ENCODE measurements around the gene HDAC10.

HDAC10 gene

DNA sequence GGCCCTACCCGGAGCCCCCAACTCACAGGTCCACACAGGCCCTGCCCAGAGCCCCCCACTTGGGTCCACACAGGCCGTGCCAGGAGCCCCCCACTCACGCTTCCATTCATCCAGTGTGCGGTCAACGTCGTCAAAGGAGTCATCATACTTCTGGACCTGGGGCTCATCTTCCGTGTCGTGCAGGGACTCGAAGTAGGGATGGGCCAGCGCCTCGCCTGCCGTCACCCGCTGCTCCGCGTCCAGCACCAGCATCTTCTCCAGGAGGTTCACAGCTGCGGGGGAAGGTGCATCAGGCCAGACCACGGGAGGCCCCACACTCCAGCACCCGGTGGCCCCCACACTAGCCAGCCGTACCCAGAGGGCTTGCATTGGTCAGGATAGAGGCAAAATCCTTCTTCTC, 4.0 kb upstream of the HDAC10 start:
- DNase-seq: no peak

DNA sequence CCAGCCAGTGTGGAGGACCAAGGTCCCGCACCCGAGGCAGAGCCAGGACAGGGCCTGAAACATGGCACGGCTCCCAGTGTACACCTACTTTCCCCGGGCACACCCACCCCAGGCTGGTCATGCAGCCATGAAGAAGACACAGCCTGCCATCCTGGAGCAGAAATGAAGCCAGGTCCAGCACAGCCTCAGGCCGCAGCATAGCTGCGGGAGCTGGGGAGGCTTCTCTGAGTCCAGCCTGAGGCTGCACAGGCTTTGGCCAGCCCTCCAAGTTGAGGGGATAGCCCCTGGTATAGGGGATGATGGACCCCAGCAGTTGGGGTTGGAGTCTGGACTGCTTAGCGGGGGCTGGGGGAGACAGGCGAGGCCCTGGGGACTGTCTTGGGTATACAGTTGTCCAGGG, 2.9 kb upstream of the HDAC10 start:
- DNase-seq: no peak

DNA sequence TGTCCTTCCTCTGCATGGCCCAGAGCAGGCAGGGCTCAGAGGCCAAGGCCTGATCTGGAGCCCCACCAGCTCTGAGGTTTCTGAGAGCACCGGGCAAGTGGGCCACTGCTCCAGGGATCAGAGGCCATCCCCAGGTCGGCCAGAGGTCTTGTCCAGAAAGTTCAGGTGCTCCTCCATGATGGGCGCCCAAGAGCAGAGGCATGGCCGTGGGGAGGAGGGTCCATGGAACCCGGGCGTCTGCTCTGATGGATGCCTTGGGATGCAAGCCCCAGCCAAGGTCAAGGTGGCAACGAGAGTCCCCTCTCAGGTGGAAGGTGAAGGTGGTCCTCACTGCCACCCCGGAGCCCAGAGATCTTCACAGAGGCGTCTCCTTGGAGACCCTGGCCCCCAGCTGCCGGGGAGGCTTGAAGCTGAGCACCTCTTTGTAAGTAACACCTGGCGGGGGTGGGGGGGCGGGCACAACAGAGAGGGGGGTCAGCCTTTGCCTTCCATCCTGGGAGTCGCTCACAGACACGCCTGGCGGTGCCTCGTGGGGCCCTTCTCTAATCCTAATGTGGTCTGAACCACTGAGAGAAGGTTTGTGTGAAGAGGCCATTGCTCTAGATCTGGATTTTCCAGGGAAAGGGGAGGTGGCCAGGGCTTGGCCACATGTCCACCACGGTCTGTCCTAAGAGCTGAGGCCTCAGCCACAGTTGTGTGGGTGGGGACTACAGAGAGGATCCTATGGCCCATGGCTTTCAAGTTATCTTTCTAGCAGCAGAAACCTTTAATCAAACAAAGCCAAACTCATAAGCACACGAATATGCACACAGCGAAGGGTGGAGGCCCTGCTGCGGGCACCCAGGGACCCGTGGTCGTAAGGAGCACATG, 2.2 kb upstream of the HDAC10 start:
- no peak for DNase-seq

DNA sequence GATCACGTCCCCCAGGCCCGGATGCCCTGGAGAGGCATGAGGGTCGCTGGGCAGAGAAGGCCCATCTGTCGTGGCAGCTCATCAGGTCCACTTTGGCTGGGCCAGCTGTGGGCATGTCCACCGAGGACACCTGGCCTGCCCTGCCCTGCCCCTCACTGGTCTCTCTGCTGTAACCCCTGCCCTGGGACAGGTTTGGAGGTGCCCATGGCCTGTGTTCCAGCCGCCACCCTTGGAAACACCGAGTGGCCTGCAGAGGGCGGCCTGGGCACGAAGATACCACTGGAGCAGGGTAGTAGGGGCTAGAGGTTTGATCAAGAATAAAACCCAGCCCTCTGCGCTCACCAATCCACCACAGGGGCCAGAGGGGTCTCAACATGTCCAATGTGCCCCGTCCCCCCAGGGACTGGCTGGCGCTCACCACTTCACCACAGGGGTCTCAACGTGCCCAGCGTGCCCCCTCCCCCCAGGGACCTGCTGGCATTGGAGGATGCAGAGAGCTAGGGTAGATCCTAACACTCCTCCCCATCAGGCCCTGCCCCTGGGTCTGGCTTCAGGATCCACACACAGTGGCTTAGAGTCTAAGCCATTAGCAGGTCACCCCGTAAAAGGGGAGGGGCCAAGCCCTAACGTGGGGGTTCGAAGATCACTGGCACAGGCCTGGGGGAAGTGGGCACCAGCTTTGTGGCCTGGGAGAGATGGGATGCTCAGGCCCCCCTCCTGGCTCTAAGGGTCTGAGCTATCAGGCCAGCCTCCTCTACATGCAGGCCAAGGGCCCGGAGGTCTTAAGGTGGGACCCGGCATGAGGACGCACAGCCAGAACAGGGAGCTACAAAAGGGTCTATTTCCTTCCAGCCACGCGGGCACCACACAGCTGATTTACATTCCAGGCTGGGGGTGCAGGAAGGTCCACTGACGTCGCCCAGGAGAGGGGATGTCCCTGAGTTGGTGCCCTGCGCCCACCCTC, 1.3 kb upstream of the HDAC10 start:
- peak; percentile 38 for DNase-seq

DNA sequence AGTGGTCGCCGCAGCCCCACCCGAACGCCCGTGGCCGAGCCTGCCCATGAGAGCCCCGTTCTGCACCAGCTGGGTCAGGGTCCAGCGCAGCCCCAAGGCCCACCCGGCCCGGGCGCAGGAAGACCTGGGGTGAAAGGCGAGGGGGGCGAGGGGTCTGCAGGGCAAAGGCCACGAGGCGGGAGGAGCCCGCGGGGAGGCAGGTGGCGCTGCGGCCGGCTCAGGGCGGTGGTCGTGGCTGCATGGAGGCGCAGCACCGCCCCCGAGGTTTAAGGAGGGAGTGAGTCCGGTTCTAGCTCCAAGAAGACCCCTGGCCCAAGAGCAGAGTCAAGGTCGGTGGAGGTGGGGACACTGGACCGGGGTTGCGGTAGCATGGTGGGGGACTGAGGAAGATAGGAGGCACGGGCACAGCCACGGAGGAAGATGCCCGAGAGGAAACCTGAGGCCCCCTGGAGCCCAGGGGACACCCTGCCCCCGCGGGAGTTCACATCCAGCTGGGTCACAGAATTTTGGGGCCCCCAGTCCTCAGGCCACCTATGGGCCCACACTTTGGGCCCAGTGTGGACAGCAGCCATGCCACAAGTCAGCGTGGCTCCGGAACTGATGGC, 514 bp upstream of the HDAC10 start:
- no peak for DNase-seq

DNA sequence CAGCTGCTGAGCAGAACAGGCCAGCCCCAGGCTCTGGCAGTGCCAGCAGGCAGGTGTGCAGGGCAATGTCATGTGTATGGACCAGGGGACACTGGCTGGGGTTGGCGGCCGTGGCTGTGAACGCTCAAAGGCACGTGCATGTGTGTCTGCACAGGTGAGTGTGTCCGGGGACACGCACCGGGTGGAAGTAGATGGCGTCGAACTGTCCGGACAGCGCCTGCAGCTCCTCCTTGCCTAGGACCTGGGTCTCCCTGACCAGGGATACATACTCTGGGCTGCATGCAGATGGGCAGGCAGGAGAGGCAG, 863 bp downstream of the HDAC10 start:
- no peak for DNase-seq

DNA sequence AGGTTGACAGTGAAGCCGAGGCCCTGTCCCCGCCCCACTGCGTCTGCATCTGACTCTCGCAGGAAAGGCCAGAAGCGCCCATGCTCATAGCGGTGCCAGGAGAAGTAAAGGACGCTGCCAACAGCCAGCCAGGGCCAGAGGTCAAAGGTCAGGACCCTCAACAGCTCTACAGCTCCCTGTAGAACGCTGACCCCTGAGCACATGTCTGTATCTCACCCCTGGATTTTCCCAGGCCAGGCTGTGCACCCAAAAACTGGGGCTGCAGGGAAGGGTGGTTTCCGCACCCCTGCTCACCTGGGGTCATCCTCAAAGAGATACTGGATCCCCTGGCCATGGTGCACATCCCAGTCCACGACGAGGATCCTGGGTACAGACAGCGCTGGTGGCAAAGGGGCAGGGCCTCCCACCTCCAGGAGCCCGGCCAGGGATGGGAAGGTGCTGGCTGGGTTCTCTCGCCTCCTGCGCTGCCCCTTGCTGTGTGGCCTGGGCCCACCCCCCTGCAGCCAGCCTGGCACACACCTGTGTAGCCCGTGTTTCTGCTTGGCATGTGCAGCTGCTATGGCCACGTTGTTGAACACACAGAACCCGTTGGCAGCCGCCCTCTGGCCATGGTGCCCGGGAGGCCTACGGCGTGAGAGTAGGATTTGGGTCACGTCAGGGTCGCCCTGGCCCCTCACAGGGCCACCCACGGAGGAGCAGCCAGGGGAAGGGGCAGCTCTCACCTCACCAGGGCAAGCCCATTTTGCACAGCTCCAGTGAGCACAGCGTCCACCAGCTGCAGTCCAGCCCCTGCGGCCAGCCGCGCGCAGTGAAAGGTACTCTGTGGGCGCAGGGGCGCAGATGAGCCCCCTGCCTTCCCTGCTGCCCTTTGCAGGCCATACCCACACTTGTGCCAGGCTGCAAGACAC, 1.5 kb downstream of the HDAC10 start:
- no peak for DNase-seq

DNA sequence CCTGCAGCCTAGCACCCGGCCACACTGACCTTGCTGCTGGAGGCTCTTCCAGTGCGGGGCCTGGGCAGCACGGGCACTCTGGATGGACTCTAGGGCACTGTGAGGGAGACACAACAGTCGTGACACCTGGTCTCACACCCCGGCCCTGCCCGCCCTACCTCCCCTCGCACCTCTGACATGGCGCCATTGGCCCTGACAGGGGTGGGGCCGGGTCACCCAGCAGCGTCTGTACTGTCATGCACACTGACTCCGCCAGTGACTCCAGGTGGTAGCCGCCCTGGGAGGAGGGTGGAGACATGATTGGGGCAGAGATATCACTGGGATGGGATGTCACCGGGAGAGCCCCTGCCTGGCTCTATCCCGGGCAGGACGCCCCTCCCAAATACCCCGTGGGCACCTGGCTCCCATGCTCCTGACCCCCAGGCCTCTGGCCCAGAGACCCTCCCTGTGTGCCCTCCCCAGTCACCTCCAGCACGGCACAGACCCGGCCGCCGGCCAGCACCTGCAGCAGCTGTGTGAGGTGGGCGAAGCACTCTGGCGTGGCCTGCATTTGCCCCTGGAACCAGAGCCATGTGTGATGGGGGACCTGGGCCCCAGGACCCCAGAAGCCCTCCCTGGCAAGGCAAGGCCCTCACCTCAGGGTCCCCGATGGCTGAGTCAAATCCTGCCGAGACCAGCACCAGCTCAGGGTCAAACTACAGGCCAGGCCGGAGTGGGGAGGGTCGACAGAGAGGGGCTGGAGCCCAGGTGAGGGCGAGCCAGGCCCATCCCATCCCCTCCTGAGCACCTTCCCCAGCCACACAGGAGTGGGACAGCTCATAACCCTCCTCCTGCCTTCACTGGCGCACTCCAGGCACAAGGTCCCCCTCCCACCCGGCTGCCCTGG, 2.6 kb downstream of the HDAC10 start:
- no peak for DNase-seq

DNA sequence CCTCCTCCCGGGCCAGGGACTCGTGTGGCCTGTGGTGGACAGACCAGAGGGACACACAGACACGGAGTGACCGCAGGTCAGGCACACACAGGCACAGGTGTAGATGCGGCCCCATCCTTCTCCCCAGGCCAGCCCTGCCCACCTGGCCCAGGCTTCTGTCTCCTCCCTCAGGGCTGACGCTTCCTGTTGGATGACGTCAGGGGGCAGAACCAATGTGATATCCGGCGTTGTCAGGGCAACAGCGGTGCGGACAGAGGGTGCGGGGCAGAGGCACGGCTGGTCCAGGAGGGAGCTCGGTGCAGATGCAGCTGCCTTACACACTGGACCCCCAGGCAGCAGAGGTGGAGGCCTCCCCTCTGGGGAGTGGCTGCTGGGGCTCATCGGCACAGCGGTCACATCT, 3.3 kb downstream of the HDAC10 start:
- peak; percentile 86 for DNase-seq

DNA sequence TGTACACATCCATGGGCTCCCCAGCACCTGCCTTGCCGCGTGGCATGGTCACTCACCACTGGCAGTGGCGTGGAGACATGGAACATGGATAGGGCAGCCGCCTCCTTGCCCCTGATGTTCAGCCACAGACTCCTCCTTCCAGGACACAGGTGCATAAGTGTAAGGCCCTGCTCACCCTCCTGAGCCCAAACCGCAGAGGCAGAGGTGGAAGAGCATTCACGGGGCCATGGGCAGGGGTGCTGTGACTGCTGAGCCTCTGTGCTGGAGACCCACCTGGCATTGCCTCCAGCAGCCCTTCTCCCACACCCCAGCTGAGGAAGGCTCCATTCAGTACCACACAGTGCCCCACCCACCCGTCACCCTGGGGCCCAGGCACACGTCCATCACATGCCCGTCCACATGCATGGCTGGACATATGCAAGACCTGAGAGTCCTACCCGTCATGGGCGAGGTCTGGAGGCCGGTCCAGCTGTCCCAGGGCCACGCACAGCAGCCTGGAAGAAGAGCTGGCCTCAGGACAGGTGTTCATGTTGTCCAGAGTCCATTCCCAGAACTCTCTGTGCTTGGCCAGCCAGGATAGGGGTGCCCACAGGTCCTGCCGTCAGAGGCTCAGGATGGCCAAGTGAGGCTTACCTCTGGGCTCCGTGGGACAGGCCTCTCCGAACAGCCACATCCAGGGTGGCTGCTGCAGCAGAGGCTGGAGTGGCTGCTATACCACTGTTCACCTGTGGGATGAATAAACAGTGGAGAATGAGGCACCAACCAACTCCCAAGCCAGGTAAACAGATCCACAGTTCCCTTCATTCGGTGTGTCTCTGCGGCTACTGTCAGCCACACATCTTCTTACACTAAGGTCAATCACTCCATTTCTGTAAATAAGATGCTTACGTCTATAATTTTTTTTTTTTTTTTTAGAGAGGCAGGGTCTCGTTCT, 4.6 kb downstream of the HDAC10 start:
- no peak for DNase-seq

DNA sequence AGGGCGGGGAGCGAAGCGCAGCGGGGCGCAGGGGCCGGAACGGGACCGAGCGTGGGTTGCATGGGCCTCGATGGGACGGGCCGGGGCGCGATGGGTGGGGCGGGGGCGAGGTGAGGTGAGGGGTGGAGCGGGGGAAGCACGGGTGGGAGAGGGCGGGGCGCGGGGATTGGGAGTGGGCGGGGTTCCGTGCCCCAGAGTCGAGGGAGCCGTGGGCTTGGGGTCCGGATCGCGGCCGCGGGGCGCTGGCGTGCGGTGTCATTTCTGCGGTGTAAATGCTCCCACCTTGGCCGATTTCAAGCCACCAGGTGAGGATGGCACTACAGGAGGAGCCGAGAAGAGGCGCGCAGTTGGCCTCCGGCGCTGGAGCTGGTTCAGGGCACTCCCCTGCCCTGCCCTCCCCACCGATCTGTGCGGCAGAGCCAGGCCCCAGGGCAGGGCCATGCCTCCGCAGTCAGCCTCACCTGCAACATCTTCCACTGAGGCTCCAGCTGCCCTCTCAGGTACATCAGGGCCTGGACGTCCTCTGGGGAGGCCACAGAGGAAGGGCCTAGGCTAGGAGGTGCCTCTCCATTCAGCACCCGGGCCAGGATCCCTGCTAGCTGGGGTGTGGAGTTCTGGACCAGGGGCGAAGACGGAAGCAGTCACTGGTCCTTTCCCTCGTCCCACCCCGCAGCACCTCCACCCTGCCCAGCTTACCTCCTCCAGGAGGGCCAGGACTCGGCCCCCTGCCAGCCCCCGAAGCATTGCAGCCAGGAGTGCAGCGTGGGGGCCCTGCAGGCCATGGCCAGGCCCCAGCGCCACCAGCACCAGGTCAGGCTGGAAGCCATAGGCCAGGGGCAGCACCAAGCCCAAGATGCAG, 5.6 kb downstream of the HDAC10 start:
- no peak for DNase-seq

DNA sequence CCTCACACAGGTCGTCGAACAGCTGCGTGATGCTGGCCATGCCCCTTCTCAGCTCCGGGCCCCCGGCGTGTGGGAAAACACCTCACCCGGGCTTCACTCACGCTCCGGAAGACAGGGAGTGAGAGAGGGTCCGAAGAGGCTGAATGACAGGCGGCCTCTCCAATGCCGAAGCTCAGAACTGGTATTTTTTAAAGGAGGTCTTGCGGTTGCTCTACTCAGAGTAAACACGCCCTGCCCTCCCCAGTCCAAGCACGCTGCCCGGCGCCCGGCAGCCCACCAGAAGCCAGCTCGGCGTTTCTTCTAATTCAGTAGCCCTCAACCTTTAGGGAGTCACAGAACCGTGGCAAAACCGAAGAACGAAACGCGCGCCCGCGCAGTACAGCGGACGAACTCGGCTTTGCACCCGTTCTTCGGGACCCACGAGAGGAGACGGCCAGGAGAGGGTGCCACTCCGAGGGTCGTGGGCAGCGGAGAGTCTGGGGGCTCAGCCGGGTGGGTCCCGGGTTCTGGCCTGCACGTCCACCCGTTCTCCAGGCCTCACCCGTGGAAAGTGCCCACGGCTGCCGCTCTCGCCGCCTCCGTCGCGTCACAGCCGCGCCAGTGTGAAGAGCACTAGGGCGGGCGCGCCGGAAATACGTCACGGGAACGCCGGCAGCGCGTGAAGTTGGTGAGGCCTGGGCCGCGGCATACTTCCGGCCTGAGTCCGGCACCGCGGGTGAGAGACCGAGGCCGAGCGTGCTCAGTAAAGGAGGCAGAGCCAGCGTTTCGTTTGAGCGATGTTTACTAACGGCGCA, 6.4 kb downstream of the HDAC10 start, which contains the start of gene TUBGCP6:
TUBGCP6 (minus strand) TSS at position 604 of the 794 bp plus-strand sequence; CDS start at position 40, 564 bp downstream.
- peak; percentile 83 for DNase-seq

DNA sequence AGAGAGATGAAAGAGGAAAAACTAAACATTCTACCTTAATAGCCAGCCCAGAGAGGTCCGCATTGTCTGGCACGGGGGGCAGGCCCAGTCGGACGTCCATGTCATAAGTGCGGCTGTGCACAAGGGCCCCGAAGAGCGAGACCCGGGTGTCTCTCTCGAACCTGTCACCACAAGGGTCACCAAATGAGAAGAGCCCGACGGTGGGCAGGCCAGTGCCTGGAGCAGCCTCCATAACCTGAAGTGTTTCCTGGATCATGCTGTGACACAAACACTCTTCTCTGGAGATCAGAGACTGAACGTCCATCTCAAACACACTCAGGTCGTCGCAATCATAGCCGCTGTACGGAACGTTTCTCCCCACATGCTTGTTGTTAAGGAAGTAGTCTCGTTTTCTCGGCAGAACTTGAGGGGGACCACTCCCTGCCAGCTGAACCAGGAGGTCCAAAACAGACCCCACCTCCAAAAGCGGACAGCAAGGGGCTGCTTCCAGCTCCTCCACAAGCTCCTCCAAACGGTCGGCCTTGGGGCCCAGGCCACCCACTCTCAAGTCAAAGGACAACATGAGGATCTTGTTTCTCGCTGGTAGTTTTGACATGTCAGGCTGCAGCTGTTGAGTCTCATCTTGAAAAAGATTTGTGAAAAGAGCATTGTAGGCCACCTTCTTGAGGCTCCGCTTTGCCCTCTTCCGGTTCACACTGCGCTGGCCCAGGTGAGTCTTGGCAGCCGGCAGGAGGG, 7.2 kb downstream of the HDAC10 start:
- DNase-seq: no peak

DNA sequence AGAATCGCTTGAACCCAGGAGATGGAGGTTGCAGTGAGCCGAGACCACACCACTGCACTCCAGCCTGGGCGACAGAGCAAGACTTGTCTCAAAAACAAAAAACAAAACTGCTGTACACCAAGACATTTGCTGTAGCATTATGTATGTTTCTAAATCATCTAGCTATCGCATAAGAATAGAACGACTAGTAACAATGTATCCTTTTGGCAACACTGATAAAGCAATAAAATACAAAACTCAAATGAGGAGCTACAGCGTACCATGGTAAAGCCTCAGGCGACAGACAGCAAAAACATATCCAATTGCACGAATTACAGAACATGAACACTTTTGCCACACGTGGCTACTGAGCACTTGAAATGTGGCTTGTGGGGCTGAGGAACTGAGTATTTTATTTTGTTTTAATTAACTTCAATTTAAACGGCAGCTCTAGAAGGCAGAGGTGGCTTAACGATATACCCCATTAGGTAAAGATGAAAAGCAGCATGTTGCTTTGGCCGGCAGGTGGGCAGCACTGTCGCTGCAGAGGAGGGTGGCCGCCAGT, 8.6 kb downstream of the HDAC10 start:
- no peak for DNase-seq

DNA sequence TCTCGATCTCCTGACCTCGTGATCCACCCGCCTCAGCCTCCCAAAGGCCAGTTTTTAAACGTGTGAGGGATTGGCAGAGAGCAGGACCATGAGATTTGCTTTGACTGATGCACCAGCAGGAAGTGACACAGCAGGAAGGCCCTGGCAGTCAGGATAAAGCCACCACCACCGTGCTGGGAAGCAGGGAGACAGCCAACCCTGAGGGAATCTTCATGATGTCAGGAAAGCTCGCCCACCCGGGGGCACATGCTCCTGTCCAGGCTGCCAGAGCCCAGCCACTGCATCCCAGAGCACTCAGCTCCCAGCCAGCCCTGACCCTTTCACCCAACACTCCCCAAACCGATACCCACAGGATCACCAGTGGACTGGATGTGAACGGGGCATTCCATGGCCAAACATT, 12.3 kb downstream of the HDAC10 start:
- DNase-seq: no peak

DNA sequence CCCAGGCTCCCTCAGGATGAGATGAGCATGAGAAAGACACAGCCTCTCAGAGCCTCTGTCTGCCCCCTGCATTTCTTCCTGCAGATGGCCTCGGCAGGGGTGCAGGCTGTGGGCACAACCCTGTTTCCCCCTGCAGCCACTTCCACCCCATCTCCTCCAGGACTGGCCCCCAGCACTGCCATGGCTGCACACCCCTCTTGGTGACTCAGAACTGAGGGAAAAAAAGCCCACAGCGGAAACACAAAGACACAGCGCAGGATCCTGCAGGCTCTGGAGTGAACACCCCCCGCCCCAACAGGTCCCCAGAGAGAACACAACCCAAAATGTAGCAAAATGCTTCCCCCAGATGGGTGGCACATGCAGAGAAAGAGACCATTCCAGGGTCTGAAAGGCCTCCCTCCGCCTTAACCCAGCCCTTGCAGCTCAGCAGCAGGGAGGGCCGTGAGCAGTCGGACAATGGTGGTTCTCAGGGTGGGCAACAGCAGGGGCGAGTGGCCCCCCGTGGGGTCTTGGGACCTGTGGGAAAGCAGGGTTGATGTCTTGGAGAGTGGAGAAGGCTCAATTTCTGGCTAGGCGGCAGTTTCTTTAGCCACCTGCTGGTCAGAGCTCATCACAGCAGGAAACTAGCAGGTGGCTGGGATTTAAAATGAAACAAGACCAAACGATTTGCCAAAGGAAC, 14.2 kb downstream of the HDAC10 start:
- no peak for DNase-seq

DNA sequence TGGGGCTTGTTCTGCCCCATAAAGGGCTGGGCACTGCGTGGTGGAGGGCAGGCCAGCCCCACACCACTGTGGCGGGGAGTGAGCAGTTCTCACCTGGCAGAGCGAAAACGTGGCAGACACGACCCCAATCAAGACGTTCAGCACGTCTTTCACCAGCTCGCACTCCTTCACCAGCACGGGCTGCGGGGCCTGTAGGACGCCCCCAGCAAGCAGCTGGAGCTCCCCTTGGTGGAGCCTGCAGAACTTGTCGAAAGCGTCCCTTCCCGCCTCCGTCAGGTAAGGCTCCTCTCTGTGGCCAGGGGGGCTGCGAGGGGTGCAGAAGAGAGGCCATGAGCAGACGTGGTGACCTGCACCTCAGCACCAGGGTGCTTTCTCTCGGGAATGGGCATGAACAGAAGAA, 17.8 kb downstream of the HDAC10 start:
- no peak for DNase-seq
